Fibroblast of mammary gland (primary cell): Measurements from ENCODE around the gene TRMT61A.
A peak's percentile ranks its signal among the peaks of the same experiment; 100 is the strongest.

Source experiments
- DNase-seq: peaks from one replicate; pipeline ENCODE4 v3.0.0-alpha.2; 2010; ENCODE audit warnings: low read depth
- H3K4me3 ChIP-seq: 2 replicates; pipeline ENCODE4 v1.5.1; 2011; ENCODE audit warnings: low read depth, mild to moderate bottlenecking, low read length, moderate library complexity; ENCODE audit not compliant: control insufficient read depth
- CTCF ChIP-seq: conservative IDR thresholded peaks from 2 replicates; pipeline ENCODE4 v1.5.1; 2011; ENCODE audit warnings: low read depth, low read length, inconsistent platforms; ENCODE audit not compliant: control insufficient read depth, insufficient read depth

TRMT61A gene

GRCh38 chr14:103519837-103520212, 9.2 kb upstream of the TRMT61A start:
- DNase-seq, result no peak
- H3K4me3 ChIP-seq, result no peak overlapping the region
- TF ChIP-seq CTCF, result no peak

- H3K4me3 ChIP-seq, result no peak overlapping the region
- no peak for TF ChIP-seq CTCF
Measured at GRCh38 chr14:103520269-103520656, 8.7 kb upstream of the TRMT61A start.

GRCh38 chr14:103520657-103521437, 8.1 kb upstream of the TRMT61A start:
- no peak for TF ChIP-seq CTCF
- DNase-seq, result peak; percentile 46
- H3K4me3 ChIP-seq, result peak overlapping the region; percentile 6

More at GRCh38 chr14:103520269-103520656, 8.7 kb upstream of the TRMT61A start:
- no peak for DNase-seq

DNA sequence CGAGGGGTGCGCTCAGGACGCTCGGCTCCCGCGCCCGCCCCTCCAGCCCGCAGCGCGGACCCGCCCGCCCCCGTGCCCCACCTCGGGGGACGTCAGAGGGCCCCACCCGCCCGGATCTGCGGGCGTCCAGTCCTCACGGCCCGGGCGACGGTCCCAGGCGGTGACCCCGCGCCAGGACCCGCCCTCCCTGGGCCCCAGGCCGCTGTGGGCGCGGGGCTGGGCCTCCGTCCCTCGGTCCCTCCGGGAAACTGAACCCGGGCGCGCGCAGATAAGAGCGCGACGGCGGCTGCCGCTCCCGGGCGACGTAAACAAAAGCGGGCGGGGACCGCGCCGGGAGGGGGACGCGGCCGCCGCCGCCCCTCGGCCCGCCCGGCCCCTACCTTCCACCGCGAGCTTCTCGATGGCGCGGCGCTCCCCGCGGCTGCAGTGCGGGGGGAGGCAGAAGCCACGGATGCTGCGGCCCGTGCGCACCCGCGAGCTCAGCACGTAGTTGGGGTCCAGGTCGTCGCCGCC, 7.5 kb upstream of the TRMT61A start:
- no peak for DNase-seq
- H3K4me3 ChIP-seq, result no peak overlapping the region
- TF ChIP-seq CTCF, result no peak

- no peak for TF ChIP-seq CTCF
- peak overlapping the region; percentile 7 for H3K4me3 ChIP-seq
- DNase-seq, result no peak
Measured at GRCh38 chr14:103521951-103522563, 6.9 kb upstream of the TRMT61A start.

DNA sequence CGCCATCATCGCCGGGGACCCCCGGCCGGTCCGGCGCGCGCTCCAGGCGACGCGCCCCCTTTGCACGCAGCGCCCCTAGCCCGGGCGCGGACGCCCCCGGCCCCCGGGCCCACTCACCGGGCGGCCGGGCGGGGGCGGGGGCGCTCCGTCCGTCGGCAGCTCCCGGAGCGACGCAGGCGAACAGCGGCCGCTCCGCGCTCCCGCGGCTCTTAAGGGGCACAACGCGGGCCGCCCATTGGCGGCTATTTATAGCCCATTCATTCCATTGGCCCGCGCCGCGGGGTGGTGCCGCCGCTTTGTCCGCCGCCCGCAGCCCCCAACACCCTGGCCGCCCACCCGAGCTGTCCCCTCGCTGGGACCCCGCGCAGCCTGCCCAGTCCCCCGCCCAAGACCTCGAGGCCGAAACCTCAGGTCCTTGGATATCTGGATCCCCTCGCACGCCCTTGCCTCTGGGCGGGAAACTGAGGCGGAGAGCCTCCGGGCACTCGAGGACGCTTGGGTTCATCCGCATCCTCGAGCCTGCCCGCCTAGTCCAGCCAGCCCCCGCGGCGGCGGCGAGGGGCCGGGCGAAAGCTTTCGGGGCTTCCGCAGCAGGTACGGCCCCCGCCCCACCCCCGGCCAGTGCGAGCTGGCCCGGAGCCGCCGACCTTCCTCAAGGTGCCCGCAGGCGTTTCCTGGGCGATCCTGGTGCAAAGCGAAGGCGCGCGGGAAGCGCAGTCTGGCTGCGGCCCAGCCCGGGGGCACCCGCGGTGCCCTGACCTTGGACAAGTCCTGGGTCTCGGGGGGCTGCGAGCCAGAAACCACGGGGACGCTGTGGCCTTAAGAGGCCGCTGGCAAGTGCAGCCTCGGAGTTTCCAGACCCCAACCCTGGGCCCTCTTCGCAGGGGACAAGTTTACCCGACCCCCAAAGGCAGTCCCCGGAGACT, 6.1 kb upstream of the TRMT61A start, which contains the start of gene CKB:
TSS of gene CKB (minus strand) at position 182 of the 926 bp plus-strand sequence. CDS start 337 bp downstream, outside the sequence.
- no peak for TF ChIP-seq CTCF
- peak within 1 kb of the TSS; percentile 7 for H3K4me3 ChIP-seq
- no peak for DNase-seq
